ENCODE measurements around the gene DAPK2. TPM values are rescaled to one million over a fixed set of nuclear protein-coding genes. Genes with fewer than 3 reads are reported as not detected.

Gene DAPK2
- total RNA-seq = 0.29 and 1.8 TPM in 2 replicates

DNA sequence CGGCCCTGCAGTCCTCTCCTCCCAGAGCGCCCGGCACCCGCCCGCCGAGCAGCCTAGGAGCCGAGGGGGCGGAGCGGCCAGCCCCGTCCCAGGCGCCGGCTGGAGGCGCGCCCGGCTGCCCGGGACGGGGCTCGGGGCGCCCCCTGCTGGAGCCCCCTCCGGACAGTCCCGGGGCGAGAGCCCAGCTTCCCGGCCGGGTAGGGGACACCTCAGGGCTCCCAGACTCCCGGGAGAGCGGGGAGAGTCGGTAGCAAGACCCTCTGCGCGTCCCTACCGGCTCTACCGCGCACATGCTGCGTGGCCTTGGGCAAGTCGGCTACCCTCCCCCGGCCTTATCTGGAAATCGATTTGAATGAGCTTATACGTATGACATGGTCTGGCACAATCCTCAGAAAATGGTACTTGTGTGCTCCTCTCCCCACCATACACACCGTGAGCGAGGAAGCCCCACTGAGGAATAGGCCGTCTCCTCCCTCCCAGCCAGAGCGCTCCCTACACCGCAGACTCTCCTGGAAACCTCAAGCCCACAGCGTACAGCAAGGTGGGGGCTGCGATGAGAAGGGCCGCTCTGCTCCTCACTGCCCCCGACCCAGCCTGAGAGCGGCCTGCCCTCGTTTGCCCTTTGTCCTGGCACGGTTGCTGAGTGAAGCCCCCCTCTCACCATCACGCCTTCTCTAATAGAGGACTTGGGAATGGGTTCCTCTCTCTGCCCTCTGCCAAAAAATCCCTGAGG is at the start of gene DAPK2:
TSS of gene DAPK2 (minus strand) at position 65 of the 733 bp plus-strand sequence. CDS start 6,224 bp downstream, outside the sequence.

DNA sequence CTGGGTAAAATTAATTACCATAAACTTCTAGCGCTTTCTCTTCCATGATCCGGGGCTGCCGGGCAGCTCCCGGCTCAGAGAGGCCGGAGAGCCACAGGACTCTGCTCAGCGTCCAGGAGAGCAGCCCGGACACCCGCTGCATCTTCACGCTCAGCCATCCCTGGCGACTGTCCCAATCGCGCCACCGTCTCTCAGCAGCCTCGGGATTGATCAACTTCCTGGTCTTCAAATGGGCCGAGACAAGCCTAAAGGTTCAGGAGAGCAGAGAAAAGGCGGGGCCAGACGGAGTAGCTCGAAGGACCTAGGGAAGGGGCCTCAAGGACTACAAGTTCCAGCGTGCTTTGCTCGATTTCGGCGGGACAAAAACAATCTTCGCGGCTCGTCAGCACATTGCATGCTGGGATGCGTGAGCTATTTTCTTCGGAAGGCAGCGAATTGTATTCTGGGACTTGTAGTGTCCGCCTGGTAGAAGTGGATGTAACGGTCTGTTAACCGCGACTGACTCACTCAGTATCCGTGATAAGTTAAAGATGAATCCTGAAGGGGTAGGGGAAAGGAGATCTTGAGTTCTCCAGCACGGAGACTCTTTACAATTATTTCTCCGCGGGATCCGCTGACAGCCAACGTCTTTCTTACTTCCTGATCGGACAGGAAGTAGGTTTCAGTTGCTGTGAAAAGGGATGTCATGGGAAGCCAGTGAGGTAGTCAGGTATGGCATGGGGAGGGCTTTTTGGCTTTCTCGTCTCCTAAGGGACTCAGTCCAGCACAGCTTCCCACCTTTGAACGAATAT is 47.5 kb upstream of the DAPK2 start, which contains the start of gene CIAO2A:
TSS of gene CIAO2A (minus strand) at position 212 of the 791 bp plus-strand sequence. CDS start at position 142, 70 bp downstream.

Other genes with a start within 250 kb of the DAPK2 start
- gene HERC1, start 212.5 kb downstream of the DAPK2 start, total RNA-seq = 48.7 and 80.3 TPM in 2 replicates
- 84.0 and 85.9 TPM in 2 replicates for gene CIAO2A, start 47.4 kb upstream of the DAPK2 start, total RNA-seq
- 31.1 and 50.7 TPM in 2 replicates for gene SNX1, start 49.5 kb upstream of the DAPK2 start, total RNA-seq
- gene SNX22, start 105.2 kb upstream of the DAPK2 start, total RNA-seq = 0.18 TPM in 1 of 2 replicates, not detected in the other
- gene PPIB, start 116.5 kb upstream of the DAPK2 start, total RNA-seq = 1,028 and 1,120 TPM in 2 replicates

Data from myometrial cell (primary cell).